Skeletal muscle satellite cell (primary cell): ENCODE measurements around the gene PCDHA3. TPM values are rescaled to one million over a fixed set of nuclear protein-coding genes. Genes with fewer than 3 reads are reported as not detected.
"Not testable (repeated sequence)": the region's sequence is repeated elsewhere in the genome, so short reads cannot be mapped to it uniquely, and the experiment has no call there.

Experiments
- H3K27me3 ChIP-seq: 2 replicates; pipeline ENCODE4 v1.7.0; 2013; ENCODE audit warnings: low read length; ENCODE audit not compliant: control insufficient read depth, insufficient read depth
- H3K36me3 ChIP-seq: 2 replicates; pipeline ENCODE4 v1.7.0; 2013; ENCODE audit warnings: mild to moderate bottlenecking, control low read depth, low read length; ENCODE audit not compliant: insufficient read depth
- H3K4me1 ChIP-seq: 2 replicates; pipeline ENCODE4 v1.7.0; 2013; ENCODE audit warnings: low read length; ENCODE audit not compliant: control insufficient read depth, insufficient read depth
- H3K4me2 ChIP-seq: 2 replicates; pipeline ENCODE4 v1.7.0; 2013; ENCODE audit warnings: mild to moderate bottlenecking, low read length
- H3K4me3 ChIP-seq: 2 replicates; pipeline ENCODE4 v1.7.0; 2013; ENCODE audit warnings: low read length
- H3K9ac ChIP-seq: 2 replicates; pipeline ENCODE4 v1.7.0; 2013; ENCODE audit warnings: mild to moderate bottlenecking, low read depth, low read length, moderate library complexity
- H3K9me3 ChIP-seq: replicated peaks from 2 replicates; pipeline ENCODE4 v1.7.0; 2013; ENCODE audit warnings: mild to moderate bottlenecking, control low read depth, low read length
- total RNA-seq: library from RNA; depleted of rRNA; stranded (reverse); fragments of >200 nt; gene quantifications from 2 replicates; pipeline ENCODE4 v1.2.3, GENCODE V29; 2012; rRNA removed

The PCDHA3 gene
- under 0.01 TPM in 1 of 2 replicates, not detected in the other for total RNA-seq

GRCh38 chr5:140800816-140801493, at the start of gene PCDHA3:
PCDHA3 (plus strand) TSS chr5:140801057.
- peak within 1 kb of the TSS; percentile 51 for H3K4me3 ChIP-seq
- no peaks in the 10 kb centered on the region for H3K36me3 ChIP-seq
- no peak within 1 kb of the TSS for H3K9ac ChIP-seq
- peak within 1 kb of the TSS; percentile 69 for H3K4me2 ChIP-seq
- H3K9me3 ChIP-seq = no peaks in the 10 kb centered on the region
- H3K4me1 ChIP-seq = no peaks in the 10 kb centered on the region
- H3K27me3 ChIP-seq = no peaks in the 10 kb centered on the region

- H3K36me3 ChIP-seq = no peaks in the 10 kb centered on the region
- H3K9me3 ChIP-seq = no peaks in the 10 kb centered on the region
These were observed 47.3 kb upstream of the PCDHA3 start for GRCh38 chr5:140753561-140753960.

GRCh38 chr5:140764177-140764973, 36.5 kb upstream of the PCDHA3 start:
- Histone ChIP-seq H3K36me3 (no peaks in the 10 kb centered on the region), H3K9me3 (peaks cover 12% of the 10 kb centered on the region), H3K4me2 (no peak overlapping the region), H3K9ac (no peak overlapping the region), H3K27me3 (no peaks in the 10 kb centered on the region), H3K4me3 (no peak overlapping the region), H3K4me1 (no peaks in the 10 kb centered on the region)

More at GRCh38 chr5:140753561-140753960, 47.3 kb upstream of the PCDHA3 start:
- Histone ChIP-seq H3K4me3 (no peak overlapping the region), H3K27me3 (no peaks in the 10 kb centered on the region), H3K9ac (no peak overlapping the region), H3K4me2 (no peak overlapping the region), H3K4me1 (no peaks in the 10 kb centered on the region)

- H3K4me2 ChIP-seq = no peak overlapping the region
- H3K9me3 ChIP-seq = peaks cover 12% of the 10 kb centered on the region
- H3K27me3 ChIP-seq = no peaks in the 10 kb centered on the region
- no peak overlapping the region for H3K9ac ChIP-seq
- H3K4me3 ChIP-seq = no peak overlapping the region
- no peaks in the 10 kb centered on the region for H3K4me1 ChIP-seq
- no peaks in the 10 kb centered on the region for H3K36me3 ChIP-seq
These were observed 33.4 kb upstream of the PCDHA3 start for GRCh38 chr5:140767444-140767843.

GRCh38 chr5:140780512-140780911, 20.3 kb upstream of the PCDHA3 start:
- Histone ChIP-seq H3K36me3 (no peaks in the 10 kb centered on the region), H3K27me3 (no peaks in the 10 kb centered on the region), H3K4me3 (no peak overlapping the region), H3K9me3 (no peaks in the 10 kb centered on the region), H3K9ac (no peak overlapping the region), H3K4me2 (no peak overlapping the region), H3K4me1 (no peaks in the 10 kb centered on the region)

- Histone ChIP-seq H3K9me3 (peaks cover 6% of the 10 kb centered on the region), H3K27me3 (no peaks in the 10 kb centered on the region), H3K36me3 (no peaks in the 10 kb centered on the region), H3K9ac (no peak within 1 kb of the TSS), H3K4me2 (no peak within 1 kb of the TSS), H3K4me3 (no peak within 1 kb of the TSS), H3K4me1 (no peaks in the 10 kb centered on the region)
These were observed 14.8 kb upstream of the PCDHA3 start, which contains the start of gene PCDHA1 for GRCh38 chr5:140785905-140786686. PCDHA1 (plus strand) TSS chr5:140786140.

- not testable (repeated sequence) for H3K4me1 ChIP-seq, H3K9ac ChIP-seq, H3K27me3 ChIP-seq, H3K4me3 ChIP-seq, H3K4me2 ChIP-seq, H3K9me3 ChIP-seq, H3K36me3 ChIP-seq
These were observed 13.4 kb upstream of the PCDHA3 start for GRCh38 chr5:140787422-140787821.

GRCh38 chr5:140787849-140788504, 12.9 kb upstream of the PCDHA3 start:
- not testable (repeated sequence) for H3K9me3 ChIP-seq, H3K36me3 ChIP-seq, H3K4me3 ChIP-seq, H3K27me3 ChIP-seq, H3K4me1 ChIP-seq, H3K4me2 ChIP-seq, H3K9ac ChIP-seq

GRCh38 chr5:140791089-140791488, 9.8 kb upstream of the PCDHA3 start:
- Histone ChIP-seq H3K36me3 (no peaks in the 10 kb centered on the region), H3K4me2 (no peak overlapping the region), H3K27me3 (no peaks in the 10 kb centered on the region), H3K4me1 (no peaks in the 10 kb centered on the region), H3K4me3 (no peak overlapping the region), H3K9me3 (peaks cover 6% of the 10 kb centered on the region), H3K9ac (no peak overlapping the region)

- Histone ChIP-seq H3K27me3 (no peaks in the 10 kb centered on the region), H3K9ac (no peak within 1 kb of the TSS), H3K4me2 (peak within 1 kb of the TSS; percentile 62), H3K4me3 (no peak within 1 kb of the TSS), H3K9me3 (no peaks in the 10 kb centered on the region), H3K4me1 (no peaks in the 10 kb centered on the region), H3K36me3 (no peaks in the 10 kb centered on the region)
These were observed 6.1 kb upstream of the PCDHA3 start, which contains the start of gene PCDHA2 for GRCh38 chr5:140794595-140795258. PCDHA2 (plus strand) TSS chr5:140794852.
